Liver (tissue), 9 donors: ENCODE results near the gene CDH24. TPM values are rescaled to one million over a fixed set of nuclear protein-coding genes. Genes with fewer than 3 reads are reported as not detected.
A peak's percentile ranks its signal among the peaks of the same experiment; 100 is the strongest.

Experiments
- DNase-seq: peaks from one replicate; pipeline ENCODE4 v3.0.0-alpha.2; 2017; ENCODE audit warnings: low spot score
- H3K27ac ChIP-seq, 2 donors: one replicate each; pipeline ENCODE4 v1.7.0; 2013; ENCODE audit warnings: inconsistent platforms in 2 of 2, low read length in 2 of 2, control low read depth in 1 of 2, low read depth in 1 of 2, mild to moderate bottlenecking in 1 of 2
- H3K27me3 ChIP-seq, 4 donors: one replicate each; pipeline versions ENCODE4 v1.6.1 to v1.7.0; 2013; ENCODE audit warnings: low read length in 3 of 4, inconsistent platforms in 1 of 4, mild to moderate bottlenecking in 1 of 4, moderate library complexity in 1 of 4; ENCODE audit not compliant: control insufficient read depth in 4 of 4, insufficient read depth in 4 of 4
- H3K36me3 ChIP-seq, 4 donors: one replicate each; pipeline versions ENCODE4 v1.6.1 to v1.7.0; 2013; ENCODE audit warnings: low read length in 3 of 4, mild to moderate bottlenecking in 3 of 4, low read depth in 1 of 4, moderate library complexity in 1 of 4; ENCODE audit not compliant: control insufficient read depth in 4 of 4, insufficient read depth in 3 of 4
- H3K4me1 ChIP-seq, 4 donors: one replicate each; pipeline versions ENCODE4 v1.6.1 to v1.7.0; 2013; ENCODE audit warnings: low read length in 3 of 4, mild to moderate bottlenecking in 3 of 4, moderate library complexity in 1 of 4; ENCODE audit not compliant: control insufficient read depth in 4 of 4, insufficient read depth in 4 of 4
- H3K4me3 ChIP-seq, 3 donors: one replicate each; pipeline versions ENCODE4 v1.6.1 to v1.7.0; 2013; ENCODE audit warnings: low read length in 3 of 3, control low read depth in 1 of 3, low read depth in 1 of 3, mild to moderate bottlenecking in 1 of 3
- H3K9ac ChIP-seq, 2 donors: one replicate each; pipeline ENCODE4 v1.7.0; 2013; ENCODE audit warnings: low read length in 2 of 2, mild to moderate bottlenecking in 2 of 2, moderate library complexity in 2 of 2, control low read depth in 1 of 2, low read depth in 1 of 2
- H3K9me3 ChIP-seq, 4 donors: one replicate each; pipeline versions ENCODE4 v1.6.1 to v1.7.0; 2013; ENCODE audit warnings: low read length in 3 of 4; ENCODE audit not compliant: control insufficient read depth in 4 of 4
- ATF3 ChIP-seq: IDR thresholded peaks from 2 replicates; pipeline ENCODE4 v1.6.1; 2016; ENCODE audit warnings: antibody characterized with exemption
- CTCF ChIP-seq: fragments of 150-350 bp; IDR thresholded peaks from 2 replicates; pipeline ENCODE4 v1.5.1; 2017; ENCODE audit warnings: improper control_type of control experiment, low read depth, low read length; ENCODE audit not compliant: missing input control
- EGR1 ChIP-seq, 2 donors: IDR thresholded peaks; 2 replicates each; pipeline ENCODE4 v1.6.1; 2016 to 2018; ENCODE audit warnings: antibody characterized with exemption in 2 of 2, low read depth in 2 of 2
- FOXA1 ChIP-seq: IDR thresholded peaks from 2 replicates; pipeline ENCODE4 v1.6.1; 2016; ENCODE audit warnings: antibody characterized with exemption
- FOXA2 ChIP-seq: IDR thresholded peaks from 2 replicates; pipeline ENCODE4 v1.6.1; 2016; ENCODE audit warnings: antibody characterized with exemption
- GABPA ChIP-seq, 2 donors: IDR thresholded peaks in 1 of 2; conservative IDR thresholded peaks in 1 of 2; 2 replicates each; pipeline ENCODE4 v1.6.1; 2016; ENCODE audit warnings: antibody characterized with exemption in 2 of 2, mild to moderate bottlenecking in 1 of 2, moderate library complexity in 1 of 2
- HNF4A ChIP-seq, 2 donors: conservative IDR thresholded peaks; 2 replicates each; pipeline ENCODE4 v1.6.1; 2016; ENCODE audit warnings: antibody characterized with exemption in 2 of 2, mild to moderate bottlenecking in 2 of 2
- HNF4G ChIP-seq: IDR thresholded peaks from 2 replicates; pipeline ENCODE4 v1.6.1; 2016; ENCODE audit warnings: antibody characterized with exemption
- JUND ChIP-seq, 2 donors: IDR thresholded peaks; 2 replicates each; pipeline ENCODE4 v1.6.1; 2016; ENCODE audit warnings: antibody characterized with exemption in 2 of 2
- NR2F2 ChIP-seq: IDR thresholded peaks from 2 replicates; pipeline ENCODE4 v1.6.1; 2016; ENCODE audit warnings: antibody characterized with exemption
- RAD21 ChIP-seq, 2 donors: IDR thresholded peaks; 2 replicates each; pipeline ENCODE4 v1.6.1; 2016; ENCODE audit warnings: antibody characterized with exemption in 2 of 2, mild to moderate bottlenecking in 2 of 2
- RXRA ChIP-seq, 2 donors: IDR thresholded peaks; 2 replicates each; pipeline ENCODE4 v1.6.1; 2017 to 2018; ENCODE audit warnings: antibody characterized with exemption in 2 of 2, mild to moderate bottlenecking in 1 of 2
- SP1 ChIP-seq: IDR thresholded peaks from 2 replicates; pipeline ENCODE4 v1.6.1; 2018; ENCODE audit warnings: antibody characterized with exemption, mild to moderate bottlenecking
- TAF1 ChIP-seq: conservative IDR thresholded peaks from 2 replicates; pipeline ENCODE4 v1.6.1; 2016; ENCODE audit warnings: antibody characterized with exemption, mild to moderate bottlenecking
- YY1 ChIP-seq: IDR thresholded peaks from 2 replicates; pipeline ENCODE4 v1.6.1; 2016; ENCODE audit warnings: antibody characterized with exemption, mild to moderate bottlenecking
- ZBTB33 ChIP-seq: IDR thresholded peaks from 2 replicates; pipeline ENCODE4 v1.6.1; 2016; ENCODE audit warnings: antibody characterized with exemption
- WGBS: extraction: QIAGEN DNeasy Blood & Tissue Kit; methylation state at CpG from one replicate; pipeline ENCODE4 v1.1.7; 2013; 5-methylcytosine and 5-hydroxymethylcytosine counted together
- polyA plus RNA-seq, 2 donors: library from polyadenylated mRNA; stranded (reverse) in 1 of 2; unstranded in 1 of 2; fragments of 200-250 nt in 1 of 2; fragments of >200 nt in 1 of 2; fragmentation: Nextera tagmentation in 1 of 2; extraction: Ambion mirVana in 1 of 2; gene quantifications; one replicate each; pipeline versions ENCODE4 v1.2.1 to v1.2.3, GENCODE V29; 2013 to 2015
- total RNA-seq, 2 donors: library from RNA; depleted of rRNA; stranded (reverse); fragments of >200 nt; gene quantifications; one replicate each; pipeline ENCODE4 v1.2.3, GENCODE V29; 2014
- TF ChIP-seq, protein P1 (sequence below): IDR thresholded peaks from 2 replicates; pipeline ENCODE4 v1.6.1; 2016; ENCODE audit warnings: antibody characterized with exemption
- TF ChIP-seq, protein P2 (sequence below): IDR thresholded peaks from 2 replicates; pipeline ENCODE4 v1.6.1; 2016; ENCODE audit warnings: antibody characterized with exemption, mild to moderate bottlenecking
- donor health status: healthy.
- donor health status: healthy.
- donor health status: healthy.
- donor health status: healthy.
- donor health status: healthy.

The CDH24 gene
- total and polyA plus RNA-seq, 4 donors, result 0.23 to 0.50 (median 0.38) TPM; not detected in 1

DNA sequence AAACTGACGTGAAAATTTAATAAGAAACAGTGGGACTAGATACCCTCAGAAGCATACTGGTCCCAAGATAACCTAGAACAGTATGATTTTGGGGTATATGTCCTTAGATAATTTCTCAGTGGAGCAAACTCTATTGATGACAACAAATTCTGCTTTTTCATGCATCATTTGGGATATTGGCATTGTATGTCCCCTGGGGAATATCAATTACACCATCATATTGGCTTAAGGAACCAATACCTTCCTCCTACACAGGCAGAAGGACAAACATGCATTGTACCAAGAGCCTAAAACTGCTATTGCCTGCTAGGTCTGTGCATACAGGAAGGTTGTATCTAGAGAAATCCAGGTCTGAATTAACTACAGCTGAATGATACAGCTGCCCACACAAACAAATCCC is 17.6 kb upstream of the CDH24 start:
- 97% methylated on average over 1 of the region's 1 CpG for WGBS
- H3K27ac ChIP-seq, result no peak overlapping the region
- TF ChIP-seq NR2F2 (no peak), FOXA1 (no peak), TAF1 (no peak), RXRA (IDR thresholded peaks at IDR 0.05) (no peak), GABPA (IDR thresholded peaks at IDR 0.05 in 1 of 2, conservative IDR thresholded peaks at IDR 0.05 in 1 of 2) (no peak)
- peaks cover 7 to 56% (median 47%) of the 10 kb centered on the region in 4 donors for H3K36me3 ChIP-seq
- H3K4me3 ChIP-seq, result no peak overlapping the region
- DNase-seq, result no peak
- H3K27me3 ChIP-seq, result no peaks in the 10 kb centered on the region
- H3K9ac ChIP-seq, result no peak overlapping the region
- no peaks in the 10 kb centered on the region for H3K9me3 ChIP-seq
- peaks cover 2 to 23% (median 18%) of the 10 kb centered on the region in 4 donors for H3K4me1 ChIP-seq

DNA sequence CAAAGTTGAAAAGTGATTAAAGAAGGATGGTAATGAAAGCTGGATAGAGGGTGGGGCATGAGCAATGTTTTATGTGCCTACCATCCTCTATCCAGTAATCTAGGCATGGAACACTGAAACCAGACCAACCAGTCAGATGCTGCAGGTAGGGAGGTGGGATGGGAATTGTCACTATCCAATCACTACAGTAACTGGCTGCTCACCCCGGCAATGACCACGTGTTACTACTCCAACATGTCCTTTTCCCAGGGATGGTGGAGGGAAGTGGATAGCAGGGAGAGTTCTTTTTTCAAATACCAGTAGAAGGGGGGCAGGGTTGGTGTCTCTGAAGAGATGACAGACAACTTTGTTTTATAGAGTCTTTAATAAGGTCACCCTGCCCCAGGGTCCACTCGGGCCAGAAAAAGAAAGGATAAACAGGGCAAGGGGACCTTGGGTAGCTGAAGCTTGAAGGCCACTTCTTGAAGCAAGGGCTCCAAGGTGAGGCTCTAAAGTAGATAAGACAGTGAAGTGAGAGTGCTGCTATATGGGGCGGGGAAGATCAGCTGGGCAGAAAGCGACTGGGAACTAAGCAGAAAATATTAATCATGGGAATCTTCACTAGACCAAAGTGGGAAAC is 14.7 kb upstream of the CDH24 start:
- no peaks in the 10 kb centered on the region for H3K9me3 ChIP-seq
- peak overlapping the region in 1 of 2 donors; percentile 57 for H3K9ac ChIP-seq
- TF ChIP-seq HNF4A (conservative IDR thresholded peaks at IDR 0.05) (no peak), ZBTB33 (no peak), YY1 (no peak), FOXA1 (no peak), RAD21 (IDR thresholded peaks at IDR 0.05) (no peak), JUND (IDR thresholded peaks at IDR 0.05) (no peak), ATF3 (no peak), RXRA (IDR thresholded peaks at IDR 0.05) (no peak), CTCF (no peak), TAF1 (no peak), SP1 (no peak), FOXA2 (no peak), GABPA (IDR thresholded peaks at IDR 0.05 in 1 of 2, conservative IDR thresholded peaks at IDR 0.05 in 1 of 2) (no peak), EGR1 (IDR thresholded peaks at IDR 0.05; ENCODE audit: low read depth in 2 of 2) (no peak), NR2F2 (no peak), HNF4G (no peak)
- TF ChIP-seq, protein P1, sequence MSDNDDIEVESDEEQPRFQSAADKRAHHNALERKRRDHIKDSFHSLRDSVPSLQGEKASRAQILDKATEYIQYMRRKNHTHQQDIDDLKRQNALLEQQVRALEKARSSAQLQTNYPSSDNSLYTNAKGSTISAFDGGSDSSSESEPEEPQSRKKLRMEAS, result no peak
- TF ChIP-seq, protein P2, sequence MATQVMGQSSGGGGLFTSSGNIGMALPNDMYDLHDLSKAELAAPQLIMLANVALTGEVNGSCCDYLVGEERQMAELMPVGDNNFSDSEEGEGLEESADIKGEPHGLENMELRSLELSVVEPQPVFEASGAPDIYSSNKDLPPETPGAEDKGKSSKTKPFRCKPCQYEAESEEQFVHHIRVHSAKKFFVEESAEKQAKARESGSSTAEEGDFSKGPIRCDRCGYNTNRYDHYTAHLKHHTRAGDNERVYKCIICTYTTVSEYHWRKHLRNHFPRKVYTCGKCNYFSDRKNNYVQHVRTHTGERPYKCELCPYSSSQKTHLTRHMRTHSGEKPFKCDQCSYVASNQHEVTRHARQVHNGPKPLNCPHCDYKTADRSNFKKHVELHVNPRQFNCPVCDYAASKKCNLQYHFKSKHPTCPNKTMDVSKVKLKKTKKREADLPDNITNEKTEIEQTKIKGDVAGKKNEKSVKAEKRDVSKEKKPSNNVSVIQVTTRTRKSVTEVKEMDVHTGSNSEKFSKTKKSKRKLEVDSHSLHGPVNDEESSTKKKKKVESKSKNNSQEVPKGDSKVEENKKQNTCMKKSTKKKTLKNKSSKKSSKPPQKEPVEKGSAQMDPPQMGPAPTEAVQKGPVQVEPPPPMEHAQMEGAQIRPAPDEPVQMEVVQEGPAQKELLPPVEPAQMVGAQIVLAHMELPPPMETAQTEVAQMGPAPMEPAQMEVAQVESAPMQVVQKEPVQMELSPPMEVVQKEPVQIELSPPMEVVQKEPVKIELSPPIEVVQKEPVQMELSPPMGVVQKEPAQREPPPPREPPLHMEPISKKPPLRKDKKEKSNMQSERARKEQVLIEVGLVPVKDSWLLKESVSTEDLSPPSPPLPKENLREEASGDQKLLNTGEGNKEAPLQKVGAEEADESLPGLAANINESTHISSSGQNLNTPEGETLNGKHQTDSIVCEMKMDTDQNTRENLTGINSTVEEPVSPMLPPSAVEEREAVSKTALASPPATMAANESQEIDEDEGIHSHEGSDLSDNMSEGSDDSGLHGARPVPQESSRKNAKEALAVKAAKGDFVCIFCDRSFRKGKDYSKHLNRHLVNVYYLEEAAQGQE, result no peak
- DNase-seq, result no peak
- H3K36me3 ChIP-seq, result peaks cover 7 to 41% (median 35%) of the 10 kb centered on the region in 4 donors
- peak overlapping the region; percentile 70 to 74 for H3K27ac ChIP-seq
- WGBS, result 55% methylated on average over 5 of the region's 5 CpGs
- H3K4me3 ChIP-seq, result no peak overlapping the region
- peaks cover 2 to 29% (median 20%) of the 10 kb centered on the region in 4 donors for H3K4me1 ChIP-seq
- H3K27me3 ChIP-seq, result no peaks in the 10 kb centered on the region
